BLaER1 treated with 17β-estradiol and CSF1 and Interleukin-3, amounts not matched to agents 10 nM and 100 nM (cell line): ENCODE data around the gene NAV2.

Experiments used
- H3K27ac ChIP-seq, 11 experiments: shearing (Covaris generic); formaldehyde crosslinking; 2 replicates each; pipeline ENCODE4 v1.8.1; 2022
- H3K27me3 ChIP-seq, 11 experiments: shearing (Covaris generic); formaldehyde crosslinking; 2 replicates each; pipeline ENCODE4 v1.8.1; 2022
- H3K36me3 ChIP-seq, 11 experiments: shearing (Covaris generic); formaldehyde crosslinking; 2 replicates each; pipeline ENCODE4 v1.8.1; 2022
- H3K4me1 ChIP-seq, 10 experiments: shearing (Covaris generic); formaldehyde crosslinking; 2 replicates each; pipeline ENCODE4 v1.8.1; 2022
- H3K4me2 ChIP-seq, 11 experiments: shearing (Covaris generic); formaldehyde crosslinking; 2 replicates each; pipeline ENCODE4 v1.8.1; 2022
- H3K4me3 ChIP-seq, 10 experiments: shearing (Covaris generic); formaldehyde crosslinking; 2 replicates each; pipeline ENCODE4 v1.8.1; 2022
- H3K9ac ChIP-seq, 11 experiments: shearing (Covaris generic); formaldehyde crosslinking; 2 replicates each; pipeline ENCODE4 v1.8.1; 2022
- H3K9me3 ChIP-seq, 11 experiments: shearing (Covaris generic); formaldehyde crosslinking; replicated peaks in 1 of 11; 2 replicates each; pipeline ENCODE4 v1.8.1; 2022
- H4K20me1 ChIP-seq, 11 experiments: shearing (Covaris generic); formaldehyde crosslinking; 2 replicates each; pipeline ENCODE4 v1.8.1; 2022
- Cebpa-rat ChIP-seq, 11 experiments: shearing (Covaris generic); IDR thresholded peaks; 2 replicates each; pipeline ENCODE4 v1.8.1; 2022

The NAV2 gene

DNA sequence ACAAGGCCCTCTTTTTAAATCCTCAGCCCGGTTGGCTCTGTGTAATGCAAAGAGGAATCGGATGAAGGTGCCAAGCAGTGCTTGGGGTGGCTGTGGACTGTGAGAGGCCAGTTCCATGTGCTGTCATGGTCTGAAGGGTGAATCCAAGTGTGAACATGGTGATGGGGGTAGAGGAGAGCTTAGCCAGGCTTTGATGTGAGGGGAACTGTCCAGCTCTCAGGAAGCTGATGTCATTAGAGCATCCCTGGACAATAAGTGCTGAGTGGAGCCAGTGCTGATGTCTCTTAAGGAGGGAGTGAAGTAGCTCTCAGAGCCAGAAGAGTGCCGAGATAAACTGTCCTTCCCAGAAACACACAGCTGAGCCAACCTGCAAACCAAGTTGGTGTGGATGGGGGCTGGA, 53.6 kb downstream of the NAV2 start:
- H3K9me3 ChIP-seq = no peaks in the 10 kb centered on the region
- peaks cover 0 to 17% (median 14%) of the 10 kb centered on the region in 10 experiments; a peak in 15 of 20 replicates for H3K4me1 ChIP-seq
- H3K9ac ChIP-seq = no peak overlapping the region
- H3K4me3 ChIP-seq = no peak overlapping the region
- H3K27me3 ChIP-seq = peaks cover 7 to 69% (median 56%) of the 10 kb centered on the region in 11 experiments
- TF ChIP-seq Cebpa-rat (IDR thresholded peaks at IDR 0.05) = no peak
- H3K4me2 ChIP-seq = no peak overlapping the region
- H3K36me3 ChIP-seq = no peaks in the 10 kb centered on the region
- peaks cover 0 to 20% (median 8%) of the 10 kb centered on the region in 11 experiments; a peak in 6 of 22 replicates for H4K20me1 ChIP-seq
- H3K27ac ChIP-seq = no peak overlapping the region

- no peak for TF ChIP-seq Cebpa-rat (IDR thresholded peaks at IDR 0.05)
- no peak overlapping the region for H3K27ac ChIP-seq
- peaks cover 0 to 25% (median 8%) of the 10 kb centered on the region in 11 experiments; a peak in 6 of 22 replicates for H4K20me1 ChIP-seq
- no peak overlapping the region for H3K4me3 ChIP-seq
- H3K9me3 ChIP-seq = no peaks in the 10 kb centered on the region
- H3K9ac ChIP-seq = no peak overlapping the region
- no peaks in the 10 kb centered on the region for H3K36me3 ChIP-seq
- peaks cover 0 to 17% (median 14%) of the 10 kb centered on the region in 10 experiments; a peak in 15 of 20 replicates for H3K4me1 ChIP-seq
- peaks cover 11 to 75% (median 62%) of the 10 kb centered on the region in 11 experiments for H3K27me3 ChIP-seq
- H3K4me2 ChIP-seq = no peak overlapping the region
These were observed 54.2 kb downstream of the NAV2 start for GRCh38 chr11:19766810-19767209.

- Histone ChIP-seq H3K9me3 (no peaks in the 10 kb centered on the region), H3K27ac (no peak overlapping the region), H4K20me1 (peaks cover 0 to 32% (median 8%) of the 10 kb centered on the region in 11 experiments; a peak in 6 of 22 replicates), H3K27me3 (peaks cover 12 to 83% (median 71%) of the 10 kb centered on the region in 11 experiments), H3K4me3 (no peak overlapping the region), H3K4me1 (peaks cover 0 to 17% (median 14%) of the 10 kb centered on the region in 10 experiments; a peak in 15 of 20 replicates), H3K36me3 (no peaks in the 10 kb centered on the region), H3K9ac (no peak overlapping the region), H3K4me2 (no peak overlapping the region)
- TF ChIP-seq Cebpa-rat (IDR thresholded peaks at IDR 0.05) = no peak
These were observed 55.1 kb downstream of the NAV2 start for GRCh38 chr11:19767627-19768151.

GRCh38 chr11:19768197-19768596, 55.6 kb downstream of the NAV2 start:
- Histone ChIP-seq H3K4me2 (no peak overlapping the region), H3K4me1 (peaks cover 0 to 17% (median 14%) of the 10 kb centered on the region in 10 experiments; a peak in 15 of 20 replicates), H3K27ac (no peak overlapping the region), H3K27me3 (peaks cover 12 to 88% (median 76%) of the 10 kb centered on the region in 11 experiments), H3K36me3 (no peaks in the 10 kb centered on the region), H3K4me3 (no peak overlapping the region), H3K9me3 (no peaks in the 10 kb centered on the region), H3K9ac (no peak overlapping the region), H4K20me1 (peaks cover 0 to 34% (median 8%) of the 10 kb centered on the region in 11 experiments; a peak in 6 of 22 replicates)
- TF ChIP-seq Cebpa-rat (IDR thresholded peaks at IDR 0.05) = no peak

DNA sequence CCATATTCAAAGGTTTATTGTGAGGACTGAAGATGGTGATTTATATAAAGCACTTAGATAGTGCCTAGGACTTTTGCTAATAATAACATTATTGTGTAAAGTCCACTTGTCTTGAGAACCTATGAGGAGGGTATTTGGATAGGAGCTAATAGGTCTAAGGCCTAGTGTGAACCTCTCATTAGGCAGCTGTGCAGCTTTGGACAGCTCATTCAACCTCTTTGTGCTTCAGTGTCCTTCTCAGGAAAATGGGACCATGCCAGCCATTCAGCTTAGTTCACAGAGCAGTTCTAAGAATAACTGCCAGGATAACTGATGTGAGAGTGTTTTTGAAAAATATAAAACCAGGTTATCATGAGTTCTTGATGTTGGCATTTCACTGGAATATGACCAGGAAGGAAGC, 56.2 kb downstream of the NAV2 start:
- no peak overlapping the region for H3K27ac ChIP-seq
- H3K9me3 ChIP-seq = no peaks in the 10 kb centered on the region
- no peak overlapping the region for H3K9ac ChIP-seq
- no peaks in the 10 kb centered on the region for H3K36me3 ChIP-seq
- TF ChIP-seq Cebpa-rat (IDR thresholded peaks at IDR 0.05) = no peak
- peaks cover 0 to 37% (median 8%) of the 10 kb centered on the region in 11 experiments; a peak in 7 of 22 replicates for H4K20me1 ChIP-seq
- H3K4me1 ChIP-seq = peaks cover 0 to 17% (median 14%) of the 10 kb centered on the region in 10 experiments; a peak in 15 of 20 replicates
- H3K4me2 ChIP-seq = peak overlapping the region in 1 of 11 experiments; percentile 42; a peak in 3 of 22 replicates
- peaks cover 12 to 94% (median 79%) of the 10 kb centered on the region in 11 experiments for H3K27me3 ChIP-seq
- H3K4me3 ChIP-seq = no peak overlapping the region

GRCh38 chr11:19769820-19770219, 57.2 kb downstream of the NAV2 start:
- H3K9me3 ChIP-seq = no peaks in the 10 kb centered on the region
- H3K36me3 ChIP-seq = no peaks in the 10 kb centered on the region
- peaks cover 18 to 96% (median 86%) of the 10 kb centered on the region in 11 experiments for H3K27me3 ChIP-seq
- H3K4me2 ChIP-seq = peak overlapping the region in 9 of 11 experiments; percentile 36 to 69 (median 58); a peak in 17 of 22 replicates
- no peak overlapping the region for H3K27ac ChIP-seq
- H3K9ac ChIP-seq = no peak overlapping the region
- H3K4me1 ChIP-seq = peaks cover 0 to 17% (median 14%) of the 10 kb centered on the region in 10 experiments; a peak in 15 of 20 replicates
- no peak overlapping the region for H3K4me3 ChIP-seq
- H4K20me1 ChIP-seq = peaks cover 0 to 37% (median 8%) of the 10 kb centered on the region in 11 experiments; a peak in 7 of 22 replicates
- no peak for TF ChIP-seq Cebpa-rat (IDR thresholded peaks at IDR 0.05)

DNA sequence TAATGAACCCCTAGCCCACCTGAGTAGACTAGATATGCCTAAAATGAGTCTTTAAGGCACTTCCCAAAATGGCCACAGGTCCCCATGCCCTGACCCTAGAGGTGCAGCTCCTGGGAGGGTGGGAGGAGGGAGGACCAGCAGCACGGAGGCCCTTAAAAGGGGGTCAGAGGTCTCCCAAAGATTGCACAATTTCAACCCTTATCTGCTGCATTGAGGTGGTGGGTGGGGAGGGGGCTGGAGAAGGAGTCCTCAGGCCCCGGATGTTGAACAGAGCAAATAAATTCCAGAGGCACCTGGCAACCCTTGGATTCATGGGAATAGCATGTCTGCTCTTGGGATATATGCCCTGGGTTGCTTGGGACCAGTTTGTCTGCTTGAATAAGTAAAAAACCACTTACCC, 57.6 kb downstream of the NAV2 start:
- Histone ChIP-seq H3K27ac (no peak overlapping the region), H3K4me1 (peaks cover 0 to 17% (median 14%) of the 10 kb centered on the region in 10 experiments; a peak in 15 of 20 replicates), H3K9ac (no peak overlapping the region), H4K20me1 (peaks cover 0 to 37% (median 8%) of the 10 kb centered on the region in 11 experiments; a peak in 7 of 22 replicates), H3K36me3 (no peaks in the 10 kb centered on the region), H3K27me3 (peaks cover 23 to 97% (median 90%) of the 10 kb centered on the region in 11 experiments), H3K4me2 (peak overlapping the region in 9 of 11 experiments; percentile 36 to 69 (median 58); a peak in 13 of 22 replicates), H3K9me3 (no peaks in the 10 kb centered on the region), H3K4me3 (no peak overlapping the region)
- TF ChIP-seq Cebpa-rat (IDR thresholded peaks at IDR 0.05) = peak in 1 of 11 experiments; percentile 46; a peak in 2 of 22 replicates

DNA sequence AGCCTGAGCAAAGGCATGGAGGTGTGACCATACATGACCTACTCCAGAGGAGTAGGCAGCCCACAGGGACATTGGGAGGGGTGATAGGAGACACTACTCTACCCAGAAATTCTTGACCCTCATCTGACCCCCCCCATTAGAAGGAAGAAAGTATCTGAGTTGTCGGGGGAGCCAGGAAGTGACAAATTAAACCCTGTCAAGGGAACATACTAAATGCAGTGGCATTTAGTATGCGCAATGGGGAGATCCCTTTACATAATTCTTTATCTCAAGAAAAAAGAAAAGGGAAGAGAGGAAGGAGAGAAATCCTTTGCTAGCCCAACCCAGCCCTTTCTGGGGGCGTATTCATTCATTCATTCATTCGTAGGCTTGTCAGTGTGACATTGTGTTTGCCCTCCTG, 58.8 kb downstream of the NAV2 start:
- Histone ChIP-seq H3K9me3 (peaks cover 0 to 8% (median 0%) of the 10 kb centered on the region in 11 experiments; a peak in 3 of 22 replicates), H3K4me2 (no peak overlapping the region), H3K4me1 (peaks cover 0 to 17% (median 14%) of the 10 kb centered on the region in 10 experiments; a peak in 15 of 20 replicates), H4K20me1 (peaks cover 0 to 37% (median 8%) of the 10 kb centered on the region in 11 experiments; a peak in 7 of 22 replicates), H3K27ac (no peak overlapping the region), H3K36me3 (no peaks in the 10 kb centered on the region), H3K27me3 (peaks cover 34 to 97% (median 91%) of the 10 kb centered on the region in 11 experiments), H3K9ac (no peak overlapping the region), H3K4me3 (no peak overlapping the region)
- no peak for TF ChIP-seq Cebpa-rat (IDR thresholded peaks at IDR 0.05)

DNA sequence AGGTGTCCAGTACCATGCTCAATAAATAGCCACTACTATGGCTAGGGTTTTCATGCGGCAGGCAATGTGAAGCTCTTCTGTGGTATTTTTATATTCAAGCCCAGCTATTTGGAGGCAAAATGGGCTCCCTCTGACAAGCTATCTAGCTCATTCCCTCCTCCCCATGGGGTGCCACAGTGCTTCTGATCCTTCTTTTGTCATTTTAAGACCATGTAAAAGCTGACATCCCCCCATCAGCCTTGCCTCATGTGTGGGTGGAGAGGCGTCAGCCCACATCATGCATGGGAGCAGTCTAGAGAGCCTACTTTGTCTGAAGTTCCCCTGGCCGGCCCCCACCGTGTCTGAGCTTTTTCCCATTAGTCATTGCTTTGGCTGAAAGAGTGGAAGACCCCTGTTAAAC, 59.8 kb downstream of the NAV2 start:
- peaks cover 3 to 22% (median 17%) of the 10 kb centered on the region in 10 experiments; a peak in 17 of 20 replicates for H3K4me1 ChIP-seq
- peaks cover 45 to 97% (median 91%) of the 10 kb centered on the region in 11 experiments for H3K27me3 ChIP-seq
- H4K20me1 ChIP-seq = peaks cover 0 to 32% (median 4%) of the 10 kb centered on the region in 11 experiments; a peak in 6 of 22 replicates
- no peak overlapping the region for H3K4me2 ChIP-seq
- H3K4me3 ChIP-seq = no peak overlapping the region
- no peak overlapping the region for H3K9ac ChIP-seq
- no peak overlapping the region for H3K27ac ChIP-seq
- H3K9me3 ChIP-seq = peaks cover 0 to 8% (median 0%) of the 10 kb centered on the region in 11 experiments; a peak in 3 of 22 replicates
- TF ChIP-seq Cebpa-rat (IDR thresholded peaks at IDR 0.05) = no peak
- H3K36me3 ChIP-seq = no peaks in the 10 kb centered on the region
